Fibroblast of lung (primary cell): ENCODE data around the gene COL9A3. TPM values are rescaled to one million over a fixed set of nuclear protein-coding genes. Genes with fewer than 3 reads are reported as not detected.

Experiments used
- DNase-seq, 2 donors: peaks; one replicate each; pipeline versions ENCODE4 v3.0.0 to v3.0.0-alpha.2; 2010; ENCODE audit warnings: low read depth in 2 of 2
- H2AFZ ChIP-seq: 2 replicates; pipeline ENCODE4 v1.5.1; 2012; ENCODE audit warnings: low read length, control low read depth, inconsistent platforms
- H3K27ac ChIP-seq: 2 replicates; pipeline ENCODE4 v1.5.1; 2011; ENCODE audit warnings: low read length, control low read depth; ENCODE audit not compliant: insufficient read depth
- H3K27me3 ChIP-seq: 2 replicates; pipeline ENCODE4 v1.5.1; 2011; ENCODE audit warnings: mild to moderate bottlenecking, low read length; ENCODE audit not compliant: control insufficient read depth, insufficient read depth
- H3K36me3 ChIP-seq: 2 replicates; pipeline ENCODE4 v1.5.1; 2011; ENCODE audit warnings: low read length; ENCODE audit not compliant: control insufficient read depth, insufficient read depth
- H3K4me1 ChIP-seq: 2 replicates; pipeline ENCODE4 v1.5.1; 2011; ENCODE audit warnings: low read length; ENCODE audit not compliant: control insufficient read depth, insufficient read depth; ENCODE audit errors: extremely low read depth
- H3K4me2 ChIP-seq: 2 replicates; pipeline ENCODE4 v1.5.1; 2011; ENCODE audit warnings: low read length, control low read depth; ENCODE audit not compliant: insufficient read depth; ENCODE audit errors: extremely low read depth
- H3K4me3 ChIP-seq, 4 experiments: fragments of 200-600 bp in 1 of 4; sonication (generic) in 1 of 4; replicated peaks in 1 of 4; 2 replicates each; pipeline ENCODE4 v1.5.1; 2011 to 2016; ENCODE audit warnings: low read length in 4 of 4, low read depth in 3 of 4, mild to moderate bottlenecking in 3 of 4, control low read depth in 2 of 4, inconsistent platforms in 1 of 4, mixed read lengths in 1 of 4; ENCODE audit not compliant: insufficient read depth in 1 of 4; ENCODE audit errors: control extremely low read depth in 1 of 4
- H3K79me2 ChIP-seq: 2 replicates; pipeline ENCODE4 v1.5.1; 2012; ENCODE audit warnings: mild to moderate bottlenecking, low read length, inconsistent platforms; ENCODE audit not compliant: control insufficient read depth, insufficient read depth
- H3K9ac ChIP-seq: 2 replicates; pipeline ENCODE4 v1.5.1; 2011; ENCODE audit warnings: mild to moderate bottlenecking, low read length, control low read depth; ENCODE audit not compliant: insufficient read depth
- H3K9me3 ChIP-seq: 2 replicates; pipeline ENCODE4 v1.5.1; 2012; ENCODE audit warnings: low read depth, low read length; ENCODE audit not compliant: control insufficient read depth, insufficient read depth
- H4K20me1 ChIP-seq: 2 replicates; pipeline ENCODE4 v1.5.1; 2011; ENCODE audit warnings: low read length; ENCODE audit not compliant: control insufficient read depth, insufficient read depth; ENCODE audit errors: extremely low read depth
- CTCF ChIP-seq, 2 donors: IDR thresholded peaks in 1 of 2; conservative IDR thresholded peaks in 1 of 2; 1 replicate in 1 of 2; 2 replicates in 1 of 2; pipeline ENCODE4 v1.5.1; 2011 to 2012; ENCODE audit warnings: low read length in 2 of 2, control low read depth in 1 of 2, inconsistent platforms in 1 of 2, low read depth in 1 of 2, mild to moderate bottlenecking in 1 of 2
- EZH2 ChIP-seq: IDR thresholded peaks from 2 replicates; pipeline ENCODE4 v1.5.1; 2012; ENCODE audit warnings: low read length, control low read depth, mild to moderate bottlenecking; ENCODE audit errors: missing control alignments
- polyA plus RNA-seq, 2 donors: library from polyadenylated mRNA; depleted of rRNA in 1 of 2; stranded (reverse) in 1 of 2; unstranded in 1 of 2; fragments of >200 nt; gene quantifications; 2 replicates each; pipeline ENCODE4 v1.2.1, GENCODE V29; 2011 to 2012; ENCODE audit warnings: missing spikeins in 1 of 2
- total RNA-seq: library from RNA; depleted of rRNA; stranded (reverse); fragments of >200 nt; gene quantifications from 2 replicates; pipeline ENCODE4 v1.2.1, GENCODE V29; 2014

Gene COL9A3
- total and polyA plus RNA-seq, 2 donors (not counting 1 experiment from before 2014, with no cell fraction given): 0.17 TPM

- H3K27me3 ChIP-seq: no peaks in the 10 kb centered on the region
- no peak for DNase-seq
- no peaks in the 10 kb centered on the region for H3K9me3 ChIP-seq
- no peaks in the 10 kb centered on the region for H4K20me1 ChIP-seq
- no peak overlapping the region for H3K4me2 ChIP-seq
- H3K4me3 ChIP-seq: no peak overlapping the region
- H2AFZ ChIP-seq: no peak overlapping the region
- TF ChIP-seq CTCF (conservative IDR thresholded peaks at IDR 0.05 in 1 of 2, IDR thresholded peaks at IDR 0.05 in 1 of 2; ENCODE audit: low read depth in 1 of 2, low read length in 2 of 2) (no peak), EZH2 (no peak)
- H3K36me3 ChIP-seq: no peaks in the 10 kb centered on the region
- no peaks in the 10 kb centered on the region for H3K4me1 ChIP-seq
- H3K27ac ChIP-seq: no peak overlapping the region
- H3K79me2 ChIP-seq: no peaks in the 10 kb centered on the region
- no peak overlapping the region for H3K9ac ChIP-seq
Observed at GRCh38 chr20:62828511-62829230, 11.8 kb downstream of the COL9A3 start.

- Histone ChIP-seq H2AFZ (no peak overlapping the region), H3K4me1 (no peaks in the 10 kb centered on the region), H3K9me3 (no peaks in the 10 kb centered on the region), H3K79me2 (no peaks in the 10 kb centered on the region), H3K4me2 (no peak overlapping the region), H3K36me3 (no peaks in the 10 kb centered on the region), H3K27me3 (no peaks in the 10 kb centered on the region), H3K27ac (no peak overlapping the region), H3K4me3 (no peak overlapping the region), H4K20me1 (no peaks in the 10 kb centered on the region), H3K9ac (no peak overlapping the region)
- DNase-seq: no peak
- no peak for TF ChIP-seq EZH2
- no peak for TF ChIP-seq CTCF (conservative IDR thresholded peaks at IDR 0.05 in 1 of 2, IDR thresholded peaks at IDR 0.05 in 1 of 2; ENCODE audit: low read depth in 1 of 2, low read length in 2 of 2)
Observed at GRCh38 chr20:62829231-62830230, 12.7 kb downstream of the COL9A3 start.

GRCh38 chr20:62830251-62830650 is 13.4 kb downstream of the COL9A3 start:
- Histone ChIP-seq H4K20me1 (no peaks in the 10 kb centered on the region), H3K9me3 (no peaks in the 10 kb centered on the region), H3K79me2 (no peaks in the 10 kb centered on the region), H3K4me2 (no peak overlapping the region), H3K4me3 (no peak overlapping the region), H2AFZ (no peak overlapping the region), H3K9ac (no peak overlapping the region), H3K27me3 (no peaks in the 10 kb centered on the region), H3K4me1 (no peaks in the 10 kb centered on the region), H3K36me3 (no peaks in the 10 kb centered on the region), H3K27ac (no peak overlapping the region)
- no peak for DNase-seq
- TF ChIP-seq CTCF (conservative IDR thresholded peaks at IDR 0.05 in 1 of 2, IDR thresholded peaks at IDR 0.05 in 1 of 2; ENCODE audit: low read depth in 1 of 2, low read length in 2 of 2) (no peak), EZH2 (no peak)
